Measurements from ENCODE around the gene SF3B1. TPM values are rescaled to one million over a fixed set of nuclear protein-coding genes. Genes with fewer than 3 reads are reported as not detected.
"Not testable (repeated sequence)": the region's sequence is repeated elsewhere in the genome, so short reads cannot be mapped to it uniquely, and the experiment has no call there.

SF3B1 gene
- total RNA-seq, 1 donor from 2014 or later = 285 TPM

DNA sequence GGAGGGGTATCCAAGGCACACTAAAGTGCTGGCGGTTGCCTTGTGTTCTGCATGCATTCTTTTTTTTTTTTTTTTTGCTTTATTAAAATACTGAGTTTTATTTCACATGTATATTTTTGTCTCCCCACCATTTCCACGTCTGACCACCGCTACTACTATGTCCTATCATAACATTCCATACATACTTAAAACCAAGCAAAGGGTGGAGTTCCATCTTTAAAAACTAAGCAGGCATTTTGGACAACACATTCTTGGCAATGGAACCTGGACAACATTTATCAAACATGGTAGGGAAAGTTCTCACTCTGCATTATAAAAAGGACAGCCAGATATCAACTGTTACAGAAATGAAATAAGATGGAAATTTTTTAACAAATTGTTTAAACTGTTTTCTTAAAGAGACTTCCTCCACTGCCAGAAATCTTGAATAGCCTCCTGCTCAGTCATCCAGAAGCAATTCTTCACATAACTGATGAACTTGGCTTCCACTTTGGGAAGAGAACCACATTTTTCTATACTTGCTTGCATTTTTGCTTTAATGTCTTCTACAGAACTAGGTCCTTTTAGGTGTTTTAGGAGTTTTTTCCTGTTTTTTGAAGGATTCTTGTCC lies 55.4 kb downstream of the SF3B1 start:
- not testable (repeated sequence) for DNase-seq (ENCODE audit: low read depth)

GRCh38 chr2:197378494-197379307 lies 56.1 kb downstream of the SF3B1 start:
- peak; percentile 56 for DNase-seq (ENCODE audit: low read depth)

- DNase-seq (ENCODE audit: low read depth) = no peak
Observed at GRCh38 chr2:197378086-197378485, 56.7 kb downstream of the SF3B1 start.

DNA sequence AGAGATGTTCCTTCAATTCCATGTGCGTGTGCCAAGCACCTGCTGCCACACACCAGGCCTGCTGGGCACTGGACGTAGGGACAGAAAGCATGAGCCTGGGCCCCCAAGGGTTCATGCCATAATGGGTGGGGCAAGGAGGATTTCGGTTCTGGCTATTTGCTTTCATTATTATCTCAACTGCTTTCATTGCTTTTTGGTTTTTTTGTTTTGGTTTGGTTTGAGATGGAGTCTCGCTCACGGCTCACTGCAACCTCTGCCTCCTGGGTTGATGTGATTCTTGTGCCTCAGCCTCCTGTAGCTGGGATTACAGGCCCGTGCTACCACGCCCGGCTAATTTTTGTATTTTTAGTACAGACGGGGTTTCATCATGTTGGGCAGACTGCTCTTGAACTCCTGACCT lies 57.2 kb downstream of the SF3B1 start:
- DNase-seq (ENCODE audit: low read depth) = no peak

GRCh38 chr2:197372592-197372991 lies 62.2 kb downstream of the SF3B1 start:
- no peak for DNase-seq (ENCODE audit: low read depth)

DNA sequence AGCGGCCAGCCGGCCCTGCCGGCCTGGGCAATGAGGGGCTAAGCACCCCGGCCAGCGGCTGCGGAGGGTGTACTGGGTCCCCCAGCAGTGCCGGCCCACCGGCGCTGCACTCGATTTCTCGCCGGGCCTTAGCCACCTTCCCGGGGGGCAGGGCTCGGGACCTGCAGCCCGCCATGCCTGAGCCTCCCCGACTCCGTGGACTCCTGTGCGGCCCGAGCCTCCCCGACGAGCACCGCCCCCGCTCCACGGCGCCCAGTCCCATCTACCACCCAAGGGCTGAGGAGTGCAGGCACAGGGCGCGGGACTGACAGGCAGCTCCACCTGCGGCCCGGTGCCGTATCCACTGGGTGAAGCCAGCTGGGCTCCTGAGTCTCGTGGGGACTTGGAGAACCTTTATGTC lies 64.2 kb downstream of the SF3B1 start:
- not testable (repeated sequence) for DNase-seq (ENCODE audit: low read depth)

GRCh38 chr2:197369933-197370320 lies 64.9 kb downstream of the SF3B1 start:
- DNase-seq (ENCODE audit: low read depth) = no peak

DNA sequence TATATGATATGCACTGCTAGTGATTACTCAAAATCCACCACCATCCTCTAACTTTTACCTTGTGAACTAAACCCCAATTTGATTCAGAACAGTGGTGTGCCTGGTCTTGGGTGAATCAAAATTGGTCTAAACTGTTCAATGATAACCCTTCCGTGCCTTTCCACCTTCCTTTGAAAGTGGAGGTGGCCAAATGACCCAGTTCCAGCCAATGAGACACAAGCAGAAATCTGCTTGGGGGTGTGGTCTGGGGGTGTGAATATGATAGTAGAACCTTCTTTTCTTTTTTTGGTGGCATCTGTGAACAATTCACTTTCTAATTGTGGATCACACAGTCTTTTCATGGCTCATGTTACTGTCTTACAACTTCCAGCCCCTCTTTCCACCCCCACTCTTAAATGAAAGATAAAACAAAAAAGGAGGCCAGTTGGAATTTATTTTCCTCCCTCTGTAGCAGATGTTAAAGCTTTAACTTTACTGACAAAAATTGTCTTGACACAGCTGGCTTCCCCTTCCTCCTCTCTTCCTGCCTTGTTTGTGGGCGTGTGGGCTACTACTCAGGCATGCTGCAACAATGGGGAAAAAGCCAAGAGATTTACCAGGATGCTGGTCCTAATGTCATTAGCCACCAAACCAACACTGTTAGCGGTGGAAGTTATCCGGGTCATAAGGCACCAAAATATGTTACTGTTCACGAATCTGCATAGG lies 65.4 kb downstream of the SF3B1 start:
- DNase-seq (ENCODE audit: low read depth) = no peak

GRCh38 chr2:197368412-197368811 lies 66.4 kb downstream of the SF3B1 start:
- DNase-seq (ENCODE audit: low read depth) = no peak

GRCh38 chr2:197363998-197364397 lies 70.8 kb downstream of the SF3B1 start:
- DNase-seq (ENCODE audit: low read depth) = no peak

DNA sequence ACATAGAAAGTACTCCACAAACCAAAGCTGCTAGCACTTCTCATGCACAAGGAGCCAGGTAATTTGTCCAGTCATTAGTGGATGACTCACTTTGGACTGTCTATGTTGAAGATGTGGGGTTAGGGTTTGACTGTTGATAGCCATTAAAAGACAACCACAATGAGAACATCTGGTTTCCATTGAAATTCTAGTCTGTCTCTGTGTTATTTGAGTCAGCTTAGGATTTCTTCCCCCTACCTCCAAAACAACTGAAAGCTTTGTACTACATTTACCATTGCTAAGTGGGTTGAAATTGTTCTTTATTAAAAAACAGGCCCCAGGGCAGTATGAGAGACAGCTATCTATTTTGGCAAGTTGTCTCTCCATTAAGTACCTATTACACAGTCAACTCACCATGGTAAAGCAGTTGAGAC lies 74.1 kb downstream of the SF3B1 start:
- peak; percentile 31 for DNase-seq (ENCODE audit: low read depth)

GRCh38 chr2:197359859-197360258 lies 75.0 kb downstream of the SF3B1 start:
- DNase-seq (ENCODE audit: low read depth) = no peak

GRCh38 chr2:197358931-197359330 lies 75.9 kb downstream of the SF3B1 start:
- DNase-seq (ENCODE audit: low read depth) = no peak

DNA sequence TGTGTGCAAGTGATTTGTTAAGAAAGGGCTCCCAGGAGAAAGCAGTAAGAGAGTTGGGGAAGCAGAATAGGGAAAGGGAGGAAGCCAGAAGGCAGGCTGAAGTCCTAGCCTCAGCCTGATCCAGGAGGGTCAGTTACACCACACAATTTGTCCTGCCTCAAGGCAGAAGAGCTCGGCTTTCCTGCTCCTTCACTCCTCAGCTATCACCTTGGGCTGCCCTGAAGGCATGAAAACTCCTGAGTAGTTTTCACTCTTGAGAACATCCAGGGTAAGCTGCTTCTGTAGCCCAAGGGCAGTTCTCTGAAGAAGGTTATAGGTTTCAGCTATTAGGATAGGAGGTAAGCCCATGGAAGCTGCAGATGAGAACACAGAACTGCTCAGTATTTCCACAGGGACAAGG lies 76.8 kb downstream of the SF3B1 start:
- no peak for DNase-seq (ENCODE audit: low read depth)

DNA sequence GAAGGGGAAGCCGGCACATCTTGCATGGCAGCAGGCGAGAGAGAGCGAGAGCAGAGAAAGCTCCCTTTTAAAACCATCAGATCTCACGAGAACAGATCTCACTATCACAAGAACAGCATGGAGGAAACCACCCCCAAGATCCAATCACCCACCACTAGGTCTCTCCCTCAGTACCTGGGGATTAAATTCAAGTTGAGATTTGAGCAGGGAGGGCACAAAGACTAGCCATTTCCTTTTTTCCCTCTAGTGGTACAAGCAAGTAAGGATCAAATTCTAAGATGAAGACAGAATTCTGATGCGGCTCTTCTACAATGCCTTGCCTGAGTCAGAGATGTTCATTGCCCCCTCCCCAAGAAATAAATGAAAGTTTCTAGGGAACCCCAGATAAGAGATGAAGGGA lies 78.7 kb downstream of the SF3B1 start:
- no peak for DNase-seq (ENCODE audit: low read depth)

GRCh38 chr2:197354169-197354558 lies 80.7 kb downstream of the SF3B1 start:
- no peak for DNase-seq (ENCODE audit: low read depth)

DNA sequence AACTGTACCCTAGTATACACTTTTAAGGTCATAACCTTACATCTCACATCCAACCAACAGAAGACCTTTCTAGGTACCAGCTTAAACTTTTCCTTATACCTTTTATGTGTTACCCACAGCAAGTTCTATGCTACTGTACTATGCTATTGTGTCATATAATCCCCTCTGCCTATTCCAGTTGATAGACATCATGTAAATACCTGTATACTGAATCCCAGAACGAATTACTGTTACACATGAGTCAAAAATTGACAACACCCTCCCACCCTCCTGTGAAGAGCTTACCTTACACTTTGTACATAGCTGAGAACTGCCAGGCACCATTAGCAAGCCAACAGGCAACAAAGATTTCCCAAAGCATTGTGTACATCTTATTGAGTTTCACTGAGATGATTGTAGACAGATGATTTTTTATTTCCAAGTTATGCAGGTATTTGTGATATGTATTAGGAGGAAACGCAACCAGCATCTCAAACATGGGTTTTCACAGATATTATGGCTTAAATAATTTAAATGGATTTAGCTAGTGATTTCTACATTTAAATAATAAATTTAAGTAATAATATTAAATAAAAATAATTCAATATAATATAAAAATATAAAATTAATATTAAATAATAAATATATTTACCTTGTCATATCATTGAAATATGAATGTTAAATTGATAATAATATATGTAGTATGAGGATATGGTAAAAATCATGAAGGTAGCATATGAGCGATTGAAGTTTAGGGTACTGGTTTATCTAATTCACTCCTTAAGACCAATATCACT lies 81.2 kb downstream of the SF3B1 start:
- DNase-seq (ENCODE audit: low read depth) = no peak

GRCh38 chr2:197349699-197350098 lies 85.1 kb downstream of the SF3B1 start:
- no peak for DNase-seq (ENCODE audit: low read depth)

GRCh38 chr2:197348721-197349360 lies 86.0 kb downstream of the SF3B1 start:
- DNase-seq (ENCODE audit: low read depth) = no peak

DNA sequence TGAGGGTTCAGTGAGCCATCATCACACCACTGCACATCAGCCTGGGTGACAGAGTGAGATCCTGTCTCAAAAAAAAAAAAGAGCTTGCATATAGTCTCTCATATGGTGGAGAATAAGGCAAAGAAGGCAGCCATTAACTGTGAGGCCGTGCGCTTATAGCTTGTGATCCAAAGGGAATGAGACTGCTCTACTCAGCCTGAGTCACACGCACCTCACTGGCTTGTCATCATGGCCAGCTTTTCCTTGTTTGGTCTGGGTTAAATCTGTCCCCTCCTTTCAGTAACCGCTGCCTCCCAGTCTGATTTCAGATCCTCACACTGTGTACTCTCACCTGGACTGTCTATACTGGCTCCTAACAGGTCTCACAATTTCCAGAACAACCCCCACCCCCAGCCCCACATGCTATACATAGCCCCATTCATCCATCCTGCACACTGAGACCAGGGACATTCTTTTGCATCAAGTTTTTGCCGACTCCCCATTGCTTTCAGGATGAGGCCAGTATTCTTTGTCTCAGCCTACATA lies 88.9 kb downstream of the SF3B1 start:
- DNase-seq (ENCODE audit: low read depth) = no peak

DNA sequence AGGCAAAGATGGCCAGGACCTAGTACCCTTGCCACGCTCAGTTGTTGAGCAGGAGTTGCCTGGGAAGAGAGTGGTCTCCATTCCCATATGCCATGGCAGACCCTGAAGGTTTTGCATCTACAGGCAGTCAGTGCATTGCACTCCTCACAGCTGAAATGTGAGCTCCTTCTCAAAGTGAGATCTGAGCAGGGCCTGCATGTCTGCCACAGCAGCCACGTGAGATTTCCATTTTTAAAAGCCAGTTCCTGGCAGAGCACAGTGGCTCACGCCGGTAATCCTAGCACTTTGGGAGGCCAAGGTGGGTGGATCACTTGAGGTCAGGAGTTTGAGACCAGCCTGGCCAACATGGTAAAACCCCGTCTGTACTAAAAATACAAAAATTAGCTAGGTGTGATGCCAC lies 90.9 kb downstream of the SF3B1 start:
- peak; percentile 20 for DNase-seq (ENCODE audit: low read depth)

All from myocyte (in vitro differentiated cells).